ENCODE data around the gene CNST.
"Not testable (repeated sequence)": the region's sequence is repeated elsewhere in the genome, so short reads cannot be mapped to it uniquely, and the experiment has no call there.

The CNST gene

DNA sequence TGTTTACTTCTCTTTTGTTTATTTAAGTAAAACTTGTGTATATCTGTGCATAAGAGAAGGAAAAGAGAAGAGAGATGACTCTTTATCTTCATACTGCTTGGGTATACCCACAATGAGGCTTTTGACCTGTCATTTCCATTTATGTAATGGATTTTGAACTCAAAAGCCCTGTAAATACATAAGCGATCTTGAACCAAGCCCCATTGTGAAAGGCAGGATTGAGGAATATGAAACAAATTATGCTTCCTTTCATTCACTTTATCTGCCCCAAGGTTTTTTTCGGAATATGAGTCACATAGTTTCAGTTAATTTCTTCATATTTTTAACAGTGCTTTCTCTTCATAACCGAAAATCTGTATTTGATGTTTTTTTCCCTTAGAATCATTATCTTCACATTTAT, 21.4 kb downstream of the CNST start:
- Histone ChIP-seq H3K9me3 (ENCODE audit: insufficient read depth, low read depth, low read length) (peaks cover 8% of the 10 kb centered on the region), H3K36me3 (ENCODE audit: insufficient read depth, low read length) (peaks cover 23% of the 10 kb centered on the region; the same call in 1 of the 2 replicates), H3K4me1 (ENCODE audit: insufficient read depth, low read length, poor library complexity, severe bottlenecking) (peaks cover 9% of the 10 kb centered on the region), H2AFZ (ENCODE audit: low read length) (no peak overlapping the region), H3F3A (ENCODE audit: low read depth) (no peaks in the 10 kb centered on the region), H3K4me2 (ENCODE audit: low read depth, low read length, poor library complexity, severe bottlenecking) (no peak overlapping the region), H4K20me1 (ENCODE audit: insufficient read depth, low read length, poor library complexity, severe bottlenecking) (peaks cover 5% of the 10 kb centered on the region), H3K9ac (ENCODE audit: low read depth, low read length, poor library complexity, severe bottlenecking) (no peak overlapping the region), H3K4me3 (ENCODE audit: low read length, poor library complexity, severe bottlenecking) (no peak overlapping the region), H3K79me2 (ENCODE audit: insufficient read depth, low read length) (peaks cover 70% of the 10 kb centered on the region), H3K9me2 (replicated peaks; ENCODE audit: low read depth, low read length) (no peaks in the 10 kb centered on the region), H3K27me3 (ENCODE audit: insufficient read depth, low read length, poor library complexity, severe bottlenecking) (no peaks in the 10 kb centered on the region)
- TF ChIP-seq EZH2phosphoT487 (IDR thresholded peaks at IDR 0.05; ENCODE audit: borderline replicate concordance) = no peak
- TF ChIP-seq, protein P1, sequence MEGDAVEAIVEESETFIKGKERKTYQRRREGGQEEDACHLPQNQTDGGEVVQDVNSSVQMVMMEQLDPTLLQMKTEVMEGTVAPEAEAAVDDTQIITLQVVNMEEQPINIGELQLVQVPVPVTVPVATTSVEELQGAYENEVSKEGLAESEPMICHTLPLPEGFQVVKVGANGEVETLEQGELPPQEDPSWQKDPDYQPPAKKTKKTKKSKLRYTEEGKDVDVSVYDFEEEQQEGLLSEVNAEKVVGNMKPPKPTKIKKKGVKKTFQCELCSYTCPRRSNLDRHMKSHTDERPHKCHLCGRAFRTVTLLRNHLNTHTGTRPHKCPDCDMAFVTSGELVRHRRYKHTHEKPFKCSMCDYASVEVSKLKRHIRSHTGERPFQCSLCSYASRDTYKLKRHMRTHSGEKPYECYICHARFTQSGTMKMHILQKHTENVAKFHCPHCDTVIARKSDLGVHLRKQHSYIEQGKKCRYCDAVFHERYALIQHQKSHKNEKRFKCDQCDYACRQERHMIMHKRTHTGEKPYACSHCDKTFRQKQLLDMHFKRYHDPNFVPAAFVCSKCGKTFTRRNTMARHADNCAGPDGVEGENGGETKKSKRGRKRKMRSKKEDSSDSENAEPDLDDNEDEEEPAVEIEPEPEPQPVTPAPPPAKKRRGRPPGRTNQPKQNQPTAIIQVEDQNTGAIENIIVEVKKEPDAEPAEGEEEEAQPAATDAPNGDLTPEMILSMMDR (conservative IDR thresholded peaks at IDR 0.05; ENCODE audit: low read length) = no peak

DNA sequence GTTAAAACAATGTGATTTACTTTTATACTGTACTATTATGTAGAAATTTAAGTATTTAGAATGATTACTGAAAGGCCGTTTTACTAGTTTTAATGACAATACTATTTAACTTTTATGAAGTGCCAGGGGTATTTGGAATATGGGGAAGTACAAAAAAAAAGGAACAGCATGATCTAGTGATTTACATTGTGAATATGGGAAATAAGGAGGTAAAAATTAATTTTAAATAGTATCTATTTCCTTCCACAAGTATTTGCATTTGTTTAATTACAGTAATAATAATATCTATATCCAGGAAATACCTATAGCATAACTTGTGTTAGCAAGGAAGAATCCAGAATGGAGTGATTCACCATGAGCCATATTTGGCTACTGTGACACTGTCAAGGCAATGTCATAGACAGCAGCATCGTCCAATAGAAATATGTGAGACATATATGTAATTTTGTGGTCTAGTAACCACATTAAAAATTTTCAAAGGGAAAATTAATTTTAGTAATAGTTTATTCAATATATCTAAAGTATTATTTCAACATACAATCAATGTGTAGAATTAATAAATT, 22.0 kb downstream of the CNST start:
- peaks cover 3% of the 10 kb centered on the region for H3K4me1 ChIP-seq (ENCODE audit: insufficient read depth, low read length, poor library complexity, severe bottlenecking)
- H3K27me3 ChIP-seq (ENCODE audit: insufficient read depth, low read length, poor library complexity, severe bottlenecking) = no peaks in the 10 kb centered on the region
- H2AFZ ChIP-seq (ENCODE audit: low read length) = no peak overlapping the region
- H3F3A ChIP-seq (ENCODE audit: low read depth) = no peaks in the 10 kb centered on the region
- peaks cover 8% of the 10 kb centered on the region for H3K9me3 ChIP-seq (ENCODE audit: insufficient read depth, low read depth, low read length)
- H3K9ac ChIP-seq (ENCODE audit: low read depth, low read length, poor library complexity, severe bottlenecking) = no peak overlapping the region
- peaks cover 5% of the 10 kb centered on the region for H4K20me1 ChIP-seq (ENCODE audit: insufficient read depth, low read length, poor library complexity, severe bottlenecking)
- H3K9me2 ChIP-seq (replicated peaks; ENCODE audit: low read depth, low read length) = no peaks in the 10 kb centered on the region
- H3K79me2 ChIP-seq (ENCODE audit: insufficient read depth, low read length) = peaks cover 66% of the 10 kb centered on the region
- TF ChIP-seq EZH2phosphoT487 (IDR thresholded peaks at IDR 0.05; ENCODE audit: borderline replicate concordance) = no peak
- TF ChIP-seq, protein P1 (conservative IDR thresholded peaks at IDR 0.05; ENCODE audit: low read length) = no peak
- H3K4me2 ChIP-seq (ENCODE audit: low read depth, low read length, poor library complexity, severe bottlenecking) = no peak overlapping the region
- H3K36me3 ChIP-seq (ENCODE audit: insufficient read depth, low read length) = peaks cover 26% of the 10 kb centered on the region; the same call in 1 of the 2 replicates
- H3K4me3 ChIP-seq (ENCODE audit: low read length, poor library complexity, severe bottlenecking) = no peak overlapping the region

DNA sequence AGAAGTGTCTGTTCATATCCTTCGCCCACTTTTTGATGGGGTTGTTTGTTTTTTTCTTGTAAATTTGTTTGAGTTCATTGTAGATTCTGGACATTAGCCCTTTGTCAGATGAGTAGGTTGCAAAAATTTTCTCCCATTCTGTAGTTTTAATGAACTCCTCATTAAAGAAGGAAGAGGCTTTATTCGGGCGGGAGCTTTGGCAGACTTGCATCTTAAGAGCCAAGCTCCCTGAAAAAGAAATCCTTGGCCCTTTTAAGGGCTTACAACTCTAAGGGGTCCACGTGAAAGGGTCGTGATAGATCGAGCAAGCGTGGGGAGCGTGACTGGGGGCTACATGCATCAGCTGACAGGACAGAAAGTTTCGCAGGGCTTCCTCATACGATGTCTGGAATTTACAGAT, 23.7 kb downstream of the CNST start:
- not testable (repeated sequence) for H2AFZ ChIP-seq (ENCODE audit: low read length); H3K4me2 ChIP-seq (ENCODE audit: low read depth, low read length, poor library complexity, severe bottlenecking); H3K27me3 ChIP-seq (ENCODE audit: insufficient read depth, low read length, poor library complexity, severe bottlenecking); H3K9me2 ChIP-seq (replicated peaks; ENCODE audit: low read depth, low read length); H3F3A ChIP-seq (ENCODE audit: low read depth); H4K20me1 ChIP-seq (ENCODE audit: insufficient read depth, low read length, poor library complexity, severe bottlenecking); H3K4me3 ChIP-seq (ENCODE audit: low read length, poor library complexity, severe bottlenecking); H3K4me1 ChIP-seq (ENCODE audit: insufficient read depth, low read length, poor library complexity, severe bottlenecking); H3K9me3 ChIP-seq (ENCODE audit: insufficient read depth, low read depth, low read length); H3K9ac ChIP-seq (ENCODE audit: low read depth, low read length, poor library complexity, severe bottlenecking)
- peaks cover 58% of the 10 kb centered on the region for H3K79me2 ChIP-seq (ENCODE audit: insufficient read depth, low read length)
- H3K36me3 ChIP-seq (ENCODE audit: insufficient read depth, low read length) = peaks cover 29% of the 10 kb centered on the region; the same call in 1 of the 2 replicates

DNA sequence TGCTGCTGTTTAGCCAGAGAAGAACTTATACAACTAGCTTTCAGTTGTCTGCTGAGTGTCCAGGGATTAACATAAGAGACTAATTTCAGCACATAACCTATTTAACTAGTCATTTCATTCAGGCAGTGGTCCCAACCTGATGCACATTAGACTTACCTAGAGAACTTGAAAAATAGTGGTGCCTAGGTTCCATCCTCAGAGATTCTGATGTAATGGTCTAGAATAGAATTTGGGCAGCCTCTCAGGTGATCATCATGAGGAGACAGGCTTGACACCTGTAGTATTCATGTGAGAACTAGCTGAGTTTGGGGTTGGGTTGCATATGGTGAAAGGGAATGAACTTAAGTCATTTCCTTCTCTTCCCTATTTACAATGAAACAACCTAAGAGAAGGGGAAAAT, 24.8 kb downstream of the CNST start:
- Histone ChIP-seq H2AFZ (ENCODE audit: low read length) (no peak overlapping the region), H3K9me3 (ENCODE audit: insufficient read depth, low read depth, low read length) (peaks cover 8% of the 10 kb centered on the region), H3K4me3 (ENCODE audit: low read length, poor library complexity, severe bottlenecking) (no peak overlapping the region), H3K4me1 (ENCODE audit: insufficient read depth, low read length, poor library complexity, severe bottlenecking) (no peaks in the 10 kb centered on the region), H4K20me1 (ENCODE audit: insufficient read depth, low read length, poor library complexity, severe bottlenecking) (peaks cover 5% of the 10 kb centered on the region), H3K36me3 (ENCODE audit: insufficient read depth, low read length) (peaks cover 37% of the 10 kb centered on the region), H3K9me2 (replicated peaks; ENCODE audit: low read depth, low read length) (no peaks in the 10 kb centered on the region), H3K4me2 (ENCODE audit: low read depth, low read length, poor library complexity, severe bottlenecking) (no peak overlapping the region), H3K9ac (ENCODE audit: low read depth, low read length, poor library complexity, severe bottlenecking) (no peak overlapping the region), H3K79me2 (ENCODE audit: insufficient read depth, low read length) (peaks cover 59% of the 10 kb centered on the region), H3K27me3 (ENCODE audit: insufficient read depth, low read length, poor library complexity, severe bottlenecking) (no peaks in the 10 kb centered on the region), H3F3A (ENCODE audit: low read depth) (no peaks in the 10 kb centered on the region)
- TF ChIP-seq, protein P1 (conservative IDR thresholded peaks at IDR 0.05; ENCODE audit: low read length) = no peak
- no peak for TF ChIP-seq EZH2phosphoT487 (IDR thresholded peaks at IDR 0.05; ENCODE audit: borderline replicate concordance)

Data from Loucy (cell line).